Neural cell (in vitro differentiated cells): ENCODE results near the gene SPECC1L. TPM values are rescaled to one million over a fixed set of nuclear protein-coding genes. Genes with fewer than 3 reads are reported as not detected.
"Not testable (repeated sequence)": the region's sequence is repeated elsewhere in the genome, so short reads cannot be mapped to it uniquely, and the experiment has no call there.

ENCODE experiments used
- H2AFZ ChIP-seq: fragments of 200-600, 300-800 bp; sonication (generic), shearing (Covaris generic); 2 replicates; pipeline ENCODE4 v1.6.0; 2014; ENCODE audit warnings: low read depth, mild to moderate bottlenecking, antibody characterized with exemption, low read length, moderate library complexity
- H3F3A ChIP-seq: fragments of 200-600 bp; shearing (Covaris generic); 2 replicates; pipeline ENCODE4 v1.6.1; 2016; ENCODE audit warnings: mild to moderate bottlenecking, moderate library complexity, mixed read lengths, antibody characterized with exemption, low read length; ENCODE audit not compliant: insufficient read depth, poor library complexity, severe bottlenecking
- H3K27ac ChIP-seq: fragments of 200-600, 300-800 bp; sonication (generic), shearing (Covaris generic); 2 replicates; pipeline ENCODE4 v1.5.1; 2014; ENCODE audit warnings: mild to moderate bottlenecking, low read length, moderate library complexity
- H3K27me3 ChIP-seq: fragments of 300-800, 200-600 bp; sonication (generic), shearing (Covaris generic); 2 replicates; pipeline ENCODE4 v1.6.0; 2014; ENCODE audit warnings: mild to moderate bottlenecking, low read depth, low read length, moderate library complexity; ENCODE audit not compliant: insufficient read depth
- H3K36me3 ChIP-seq: fragments of 300-800, 200-600 bp; sonication (generic), shearing (Covaris generic); 2 replicates; pipeline ENCODE4 v1.5.1; 2014; ENCODE audit warnings: mild to moderate bottlenecking, antibody characterized with exemption, low read length, moderate library complexity; ENCODE audit not compliant: insufficient read depth
- H3K4me2 ChIP-seq: fragments of 300-800, 200-600 bp; sonication (generic), shearing (Covaris generic); 2 replicates; pipeline ENCODE4 v1.6.0; 2014; ENCODE audit warnings: mild to moderate bottlenecking, low read length
- H3K4me3 ChIP-seq: fragments of 300-800, 200-600 bp; sonication (generic), shearing (Covaris generic); 2 replicates; pipeline ENCODE4 v1.5.1; 2014; ENCODE audit warnings: mild to moderate bottlenecking, low read length, moderate library complexity
- H3K79me2 ChIP-seq: fragments of 200-600 bp; shearing (Covaris generic); replicated peaks from 2 replicates; pipeline ENCODE4 v1.6.0; 2014; ENCODE audit warnings: mild to moderate bottlenecking, low read length, moderate library complexity; ENCODE audit not compliant: insufficient read depth
- H3K9ac ChIP-seq: fragments of 300-800, 200-600 bp; sonication (generic), shearing (Covaris generic); 2 replicates; pipeline ENCODE4 v1.6.1; 2016; ENCODE audit warnings: mild to moderate bottlenecking, low read length, mixed read lengths
- H3K9me2 ChIP-seq: fragments of 200-600 bp; shearing (Covaris generic); 2 replicates; pipeline ENCODE4 v1.6.1; 2016; ENCODE audit warnings: mild to moderate bottlenecking, low read length, mixed read lengths; ENCODE audit not compliant: insufficient read depth
- H3K9me3 ChIP-seq: fragments of 200-600, 300-800 bp; sonication (generic), shearing (Covaris generic); 2 replicates; pipeline ENCODE4 v1.6.1; 2016; ENCODE audit warnings: mild to moderate bottlenecking, mixed run types, low read length, moderate library complexity, mixed read lengths
- H4K20me1 ChIP-seq: fragments of 200-600 bp; shearing (Covaris generic); 2 replicates; pipeline ENCODE4 v1.6.1; 2016; ENCODE audit warnings: mild to moderate bottlenecking, mixed run types; ENCODE audit not compliant: insufficient read depth
- EP300 ChIP-seq: fragments of 450-650 bp; conservative IDR thresholded peaks from 2 replicates; pipeline ENCODE4 v1.6.1; 2014; ENCODE audit warnings: antibody characterized with exemption, mild to moderate bottlenecking, moderate library complexity; ENCODE audit not compliant: poor library complexity, severe bottlenecking
- EZH2 ChIP-seq: fragments of 200-600, 300-800 bp; shearing (Covaris generic), sonication (generic); IDR thresholded peaks from 2 replicates; pipeline ENCODE4 v1.6.1; 2014; ENCODE audit warnings: antibody characterized with exemption, low read length, borderline replicate concordance, mild to moderate bottlenecking; ENCODE audit not compliant: insufficient read depth, poor library complexity, severe bottlenecking
- MXI1 ChIP-seq: fragments of 450-650 bp; conservative IDR thresholded peaks from 2 replicates; pipeline ENCODE4 v1.6.1; 2014; ENCODE audit warnings: antibody characterized with exemption, mild to moderate bottlenecking; ENCODE audit not compliant: poor library complexity, severe bottlenecking
- POLR2AphosphoS5 ChIP-seq: IDR thresholded peaks from 2 replicates; pipeline ENCODE4 v1.6.1; 2012
- RAD21 ChIP-seq: fragments of 450-650 bp; conservative IDR thresholded peaks from 2 replicates; pipeline ENCODE4 v1.6.1; 2014; ENCODE audit warnings: antibody characterized with exemption, mild to moderate bottlenecking, moderate library complexity
- SMC3 ChIP-seq: fragments of 450-650 bp; conservative IDR thresholded peaks from 2 replicates; pipeline ENCODE4 v1.6.1; 2014; ENCODE audit warnings: antibody characterized with exemption, mild to moderate bottlenecking, moderate library complexity; ENCODE audit not compliant: poor library complexity
- TAF1 ChIP-seq: IDR thresholded peaks from 2 replicates; pipeline ENCODE4 v1.6.1; 2012; ENCODE audit warnings: low read depth
- polyA plus RNA-seq: library from polyadenylated mRNA; depleted of rRNA; stranded (reverse); fragments of >200 nt; gene quantifications from 2 replicates; pipeline ENCODE4 v1.2.3, GENCODE V29; 2014
- TF ChIP-seq, protein P1 (sequence below): fragments of 450-650 bp; IDR thresholded peaks from 2 replicates; pipeline ENCODE4 v1.5.1; 2014; ENCODE audit warnings: antibody characterized with exemption, mild to moderate bottlenecking, moderate library complexity; ENCODE audit not compliant: poor library complexity, severe bottlenecking
- TF ChIP-seq, protein P2 (sequence below): IDR thresholded peaks from 2 replicates; pipeline ENCODE4 v1.6.1; 2012; ENCODE audit warnings: borderline replicate concordance

Gene SPECC1L
- polyA plus RNA-seq, 1 donor from 2014 or later: 27.1 TPM

DNA sequence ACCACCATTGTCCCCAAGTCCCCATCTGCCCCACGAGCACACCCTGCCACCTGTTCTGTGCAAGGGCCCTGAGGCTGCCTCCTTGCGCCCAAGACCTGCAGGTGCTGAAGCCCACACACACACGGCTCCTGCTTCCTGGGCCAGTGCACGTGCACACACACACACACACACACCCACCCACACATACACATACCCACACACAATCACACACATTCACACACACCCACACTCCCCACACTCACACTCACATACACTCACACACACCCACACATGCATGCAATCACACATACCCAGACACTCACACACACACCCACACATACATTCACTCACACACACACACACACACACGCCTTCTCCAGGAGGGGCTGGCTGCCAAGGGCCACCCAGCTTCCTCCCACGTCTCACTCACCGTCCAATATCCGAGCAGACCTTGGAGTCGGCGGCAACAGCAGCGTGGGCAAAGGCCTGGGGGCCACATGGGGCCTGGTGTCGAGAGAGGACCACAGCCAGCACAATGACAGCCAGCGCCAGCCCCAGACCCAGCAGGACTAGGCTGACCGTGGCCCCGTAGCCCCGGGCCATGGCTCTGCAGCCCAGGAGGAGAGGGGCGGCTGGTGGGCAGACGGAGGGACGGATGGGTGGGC lies 26.4 kb upstream of the SPECC1L start:
- Histone ChIP-seq H3K27me3 (no peaks in the 10 kb centered on the region), H3K36me3 (no peaks in the 10 kb centered on the region), H3K4me2 (no peak overlapping the region), H2AFZ (no peak overlapping the region), H3K27ac (no peak overlapping the region), H3K9me3 (no peaks in the 10 kb centered on the region), H4K20me1 (no peaks in the 10 kb centered on the region), H3K79me2 (no peaks in the 10 kb centered on the region), H3K9ac (no peak overlapping the region), H3F3A (no peaks in the 10 kb centered on the region), H3K9me2 (no peaks in the 10 kb centered on the region), H3K4me3 (no peak overlapping the region)
- TF ChIP-seq EZH2: no peak
- TF ChIP-seq MXI1: no peak
- TF ChIP-seq RAD21: no peak
- TF ChIP-seq SMC3: no peak
- TF ChIP-seq EP300: no peak
- TF ChIP-seq, protein P1, sequence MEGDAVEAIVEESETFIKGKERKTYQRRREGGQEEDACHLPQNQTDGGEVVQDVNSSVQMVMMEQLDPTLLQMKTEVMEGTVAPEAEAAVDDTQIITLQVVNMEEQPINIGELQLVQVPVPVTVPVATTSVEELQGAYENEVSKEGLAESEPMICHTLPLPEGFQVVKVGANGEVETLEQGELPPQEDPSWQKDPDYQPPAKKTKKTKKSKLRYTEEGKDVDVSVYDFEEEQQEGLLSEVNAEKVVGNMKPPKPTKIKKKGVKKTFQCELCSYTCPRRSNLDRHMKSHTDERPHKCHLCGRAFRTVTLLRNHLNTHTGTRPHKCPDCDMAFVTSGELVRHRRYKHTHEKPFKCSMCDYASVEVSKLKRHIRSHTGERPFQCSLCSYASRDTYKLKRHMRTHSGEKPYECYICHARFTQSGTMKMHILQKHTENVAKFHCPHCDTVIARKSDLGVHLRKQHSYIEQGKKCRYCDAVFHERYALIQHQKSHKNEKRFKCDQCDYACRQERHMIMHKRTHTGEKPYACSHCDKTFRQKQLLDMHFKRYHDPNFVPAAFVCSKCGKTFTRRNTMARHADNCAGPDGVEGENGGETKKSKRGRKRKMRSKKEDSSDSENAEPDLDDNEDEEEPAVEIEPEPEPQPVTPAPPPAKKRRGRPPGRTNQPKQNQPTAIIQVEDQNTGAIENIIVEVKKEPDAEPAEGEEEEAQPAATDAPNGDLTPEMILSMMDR: no peak
- no peak for TF ChIP-seq POLR2AphosphoS5
- no peak for TF ChIP-seq TAF1
- TF ChIP-seq, protein P2, sequence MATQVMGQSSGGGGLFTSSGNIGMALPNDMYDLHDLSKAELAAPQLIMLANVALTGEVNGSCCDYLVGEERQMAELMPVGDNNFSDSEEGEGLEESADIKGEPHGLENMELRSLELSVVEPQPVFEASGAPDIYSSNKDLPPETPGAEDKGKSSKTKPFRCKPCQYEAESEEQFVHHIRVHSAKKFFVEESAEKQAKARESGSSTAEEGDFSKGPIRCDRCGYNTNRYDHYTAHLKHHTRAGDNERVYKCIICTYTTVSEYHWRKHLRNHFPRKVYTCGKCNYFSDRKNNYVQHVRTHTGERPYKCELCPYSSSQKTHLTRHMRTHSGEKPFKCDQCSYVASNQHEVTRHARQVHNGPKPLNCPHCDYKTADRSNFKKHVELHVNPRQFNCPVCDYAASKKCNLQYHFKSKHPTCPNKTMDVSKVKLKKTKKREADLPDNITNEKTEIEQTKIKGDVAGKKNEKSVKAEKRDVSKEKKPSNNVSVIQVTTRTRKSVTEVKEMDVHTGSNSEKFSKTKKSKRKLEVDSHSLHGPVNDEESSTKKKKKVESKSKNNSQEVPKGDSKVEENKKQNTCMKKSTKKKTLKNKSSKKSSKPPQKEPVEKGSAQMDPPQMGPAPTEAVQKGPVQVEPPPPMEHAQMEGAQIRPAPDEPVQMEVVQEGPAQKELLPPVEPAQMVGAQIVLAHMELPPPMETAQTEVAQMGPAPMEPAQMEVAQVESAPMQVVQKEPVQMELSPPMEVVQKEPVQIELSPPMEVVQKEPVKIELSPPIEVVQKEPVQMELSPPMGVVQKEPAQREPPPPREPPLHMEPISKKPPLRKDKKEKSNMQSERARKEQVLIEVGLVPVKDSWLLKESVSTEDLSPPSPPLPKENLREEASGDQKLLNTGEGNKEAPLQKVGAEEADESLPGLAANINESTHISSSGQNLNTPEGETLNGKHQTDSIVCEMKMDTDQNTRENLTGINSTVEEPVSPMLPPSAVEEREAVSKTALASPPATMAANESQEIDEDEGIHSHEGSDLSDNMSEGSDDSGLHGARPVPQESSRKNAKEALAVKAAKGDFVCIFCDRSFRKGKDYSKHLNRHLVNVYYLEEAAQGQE: no peak

- H3K9me3 ChIP-seq, H3K36me3 ChIP-seq, H3K9ac ChIP-seq, H3F3A ChIP-seq, H3K9me2 ChIP-seq, H3K27ac ChIP-seq, H2AFZ ChIP-seq, H3K27me3 ChIP-seq, H3K4me3 ChIP-seq, H4K20me1 ChIP-seq, H3K4me2 ChIP-seq, H3K79me2 ChIP-seq: not testable (repeated sequence)
Observed at GRCh38 chr22:24245030-24245431, 25.6 kb upstream of the SPECC1L start, which contains the start of gene GGT5. TSS of gene GGT5 (minus strand) at chr22:24245082. CDS start at chr22:24244725, 357 bp downstream.

- H3K9me2 ChIP-seq, H3K4me3 ChIP-seq, H3K36me3 ChIP-seq, H2AFZ ChIP-seq, H3F3A ChIP-seq, H3K27me3 ChIP-seq, H3K4me2 ChIP-seq, H4K20me1 ChIP-seq, H3K9ac ChIP-seq, H3K27ac ChIP-seq, H3K9me3 ChIP-seq, H3K79me2 ChIP-seq: not testable (repeated sequence)
Observed at GRCh38 chr22:24245584-24246561, 24.8 kb upstream of the SPECC1L start.
